ENCODE measurements around the gene ABLIM3.
"Not testable (repeated sequence)": the region's sequence is repeated elsewhere in the genome, so short reads cannot be mapped to it uniquely, and the experiment has no call there.

ABLIM3 gene

GRCh38 chr5:149187617-149188016 is 46.3 kb downstream of the ABLIM3 start:
- FAIRE-seq: peak; percentile 98
- not testable (repeated sequence) for DNase-seq (ENCODE audit: low spot score)

GRCh38 chr5:149188383-149188782 is 47.1 kb downstream of the ABLIM3 start:
- FAIRE-seq: no peak
- no peak for DNase-seq (ENCODE audit: low spot score)

DNA sequence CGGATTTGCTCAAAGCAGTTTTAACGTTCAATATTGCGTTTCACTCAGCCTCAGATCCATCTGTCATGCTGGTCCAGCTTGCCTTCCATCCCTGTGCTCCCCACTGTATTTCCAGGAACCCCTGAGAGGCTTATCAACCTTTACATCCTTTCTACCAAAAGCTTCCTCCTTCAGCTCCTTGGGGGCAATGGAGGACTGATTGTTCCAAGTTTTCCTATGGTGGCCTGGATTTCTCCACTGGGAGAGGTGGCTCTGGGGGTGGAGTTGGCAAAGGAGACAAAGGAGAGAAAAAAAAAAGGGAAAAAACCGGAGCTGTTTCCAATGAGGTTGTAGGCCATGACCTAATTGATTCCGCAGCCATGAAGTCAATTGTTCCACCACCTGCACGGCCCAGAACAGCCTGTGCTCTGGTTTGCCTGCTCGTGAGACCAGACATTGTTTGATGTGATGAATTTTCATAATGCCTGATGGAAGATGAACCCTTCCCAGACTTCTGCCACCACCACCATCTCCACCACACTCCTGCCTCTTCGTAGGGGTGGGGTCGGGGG is 54.1 kb downstream of the ABLIM3 start:
- no peak for FAIRE-seq
- no peak for DNase-seq (ENCODE audit: low spot score)

DNA sequence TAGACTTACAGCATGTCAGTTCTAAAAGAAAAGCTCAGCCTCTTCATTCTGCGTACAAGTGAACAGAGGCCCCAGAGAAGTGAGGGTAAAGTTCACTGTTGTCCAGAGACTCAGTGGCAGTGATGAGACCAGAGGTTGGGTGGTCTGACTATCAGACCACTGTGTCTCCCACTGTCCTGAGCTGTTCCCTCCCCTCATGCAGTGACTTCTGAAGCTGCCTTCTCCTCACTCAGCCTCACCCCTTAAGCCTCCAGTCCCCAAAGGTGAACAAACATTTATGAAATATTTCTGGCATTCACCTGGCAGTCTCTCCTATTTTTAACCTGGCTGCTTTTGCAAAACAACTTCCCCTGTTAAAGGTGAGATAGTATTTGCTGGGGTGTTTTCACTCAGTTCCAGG is 54.7 kb downstream of the ABLIM3 start:
- DNase-seq (ENCODE audit: low spot score): no peak
- FAIRE-seq: peak; percentile 32

GRCh38 chr5:149198148-149198547 is 56.9 kb downstream of the ABLIM3 start:
- DNase-seq (ENCODE audit: low spot score) (no peak), FAIRE-seq (no peak)

DNA sequence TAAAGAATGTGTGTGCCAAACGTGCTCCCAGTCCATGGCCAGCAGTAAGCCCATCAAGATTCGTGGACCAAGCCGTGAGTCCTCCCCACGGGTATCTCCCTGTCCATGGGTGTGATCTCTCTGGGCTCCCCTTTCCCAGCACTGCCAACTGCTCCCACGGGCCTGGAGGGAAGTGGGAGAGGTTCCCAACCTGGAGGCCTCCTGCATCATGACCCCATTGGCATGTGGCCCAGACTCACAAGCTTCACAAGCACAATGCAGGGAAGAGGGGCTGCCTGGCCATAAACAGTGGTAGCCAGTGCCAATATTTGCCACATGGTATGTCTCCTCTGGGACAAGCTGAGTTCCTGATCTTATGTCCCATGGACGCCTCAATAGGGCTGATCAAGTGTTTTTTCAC is 59.1 kb downstream of the ABLIM3 start:
- FAIRE-seq: no peak

GRCh38 chr5:149201121-149201637 is 59.9 kb downstream of the ABLIM3 start:
- DNase-seq (ENCODE audit: low spot score) (no peak), FAIRE-seq (no peak)

More for the DNA sequence above, 59.1 kb downstream of the ABLIM3 start:
- DNase-seq (ENCODE audit: low spot score): no peak

DNA sequence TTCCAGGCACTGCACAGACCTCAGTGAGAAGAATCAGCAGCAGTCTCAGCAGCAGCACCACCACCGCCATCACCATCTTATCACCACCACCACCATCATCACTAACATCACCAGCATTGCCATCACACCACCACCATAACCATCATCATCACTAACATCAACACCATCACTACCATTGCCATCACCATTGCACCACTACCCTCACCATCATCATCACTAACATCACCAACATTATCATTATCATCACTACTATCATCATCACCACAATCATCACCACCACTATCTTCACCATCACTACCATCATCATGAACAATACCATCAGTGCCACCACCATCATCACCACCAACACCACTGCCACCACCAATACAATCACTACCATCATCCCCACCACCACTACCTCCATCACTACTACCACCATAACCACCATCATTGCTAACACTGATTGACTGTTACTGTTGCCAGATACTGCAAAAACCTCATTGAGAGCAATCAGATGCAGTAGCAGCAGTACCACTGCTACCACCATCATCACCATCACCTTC is 61.7 kb downstream of the ABLIM3 start:
- FAIRE-seq (peak; percentile 99), DNase-seq (ENCODE audit: low spot score) (no peak)

DNA sequence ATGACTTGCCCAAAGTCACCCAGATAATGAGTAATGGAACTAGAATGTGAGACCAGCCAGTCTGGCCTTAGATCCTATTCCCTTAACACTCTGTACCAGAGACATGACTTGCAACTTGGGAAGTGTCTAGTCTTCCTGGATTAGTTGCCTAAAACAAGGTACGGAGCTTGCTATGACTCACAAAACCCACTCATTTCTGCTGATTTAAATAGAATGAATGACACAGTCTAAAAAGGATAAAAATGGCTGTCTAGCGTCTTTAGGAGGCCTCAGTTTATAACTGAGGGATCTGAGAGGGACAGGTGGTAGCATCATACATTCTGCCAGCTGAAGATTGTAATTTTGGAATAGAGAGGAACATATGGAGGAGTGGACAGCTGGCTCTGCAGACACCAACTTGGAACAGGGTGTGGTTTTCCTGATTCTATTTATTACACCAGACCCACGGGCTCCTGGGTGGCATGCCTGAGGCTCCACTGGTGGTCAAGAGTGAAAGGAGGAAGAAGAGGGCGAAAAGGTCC is 62.7 kb downstream of the ABLIM3 start:
- FAIRE-seq: no peak
- peak; percentile 30 for DNase-seq (ENCODE audit: low spot score)

DNA sequence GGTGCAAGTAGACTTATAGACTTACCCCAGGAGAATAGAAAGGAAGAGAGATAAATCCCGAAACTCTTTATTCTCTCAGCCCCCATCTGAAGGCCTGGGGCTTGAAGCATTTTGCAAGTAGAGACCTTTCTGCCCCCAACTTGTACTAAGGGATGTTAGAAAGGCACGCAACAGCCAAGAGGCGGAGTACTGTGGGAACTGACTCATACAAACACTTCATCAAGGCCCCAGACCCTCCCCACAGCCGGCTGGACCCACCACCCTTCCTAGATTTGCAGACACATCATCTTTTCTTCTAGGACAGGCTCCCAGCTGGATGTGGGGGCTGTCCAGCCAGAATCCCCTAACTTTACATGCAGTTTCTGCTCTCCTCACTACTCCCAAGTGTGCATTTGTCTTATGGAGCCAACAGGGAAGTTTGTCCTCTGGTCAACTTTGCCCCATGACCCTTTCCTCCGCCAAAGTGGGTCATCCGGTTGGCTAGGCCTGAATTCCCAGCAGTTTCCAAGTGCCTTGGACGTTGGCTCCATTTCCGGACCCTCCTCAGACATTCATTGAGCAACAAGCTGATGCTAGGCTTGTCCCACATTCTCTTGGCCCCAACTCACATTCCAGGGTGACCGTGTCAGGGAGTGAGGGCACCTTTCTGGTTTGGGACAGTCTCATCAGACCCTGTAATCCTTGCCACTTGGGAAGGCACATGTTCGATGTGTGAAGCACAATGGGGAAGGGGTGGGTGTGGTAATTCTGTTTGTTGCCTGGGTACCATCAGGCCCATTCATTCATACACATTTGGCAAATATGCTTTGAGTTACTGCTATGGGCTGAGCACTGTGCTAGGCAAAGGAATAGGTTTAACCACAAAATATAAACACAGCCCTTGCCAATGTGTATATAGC is 64.6 kb downstream of the ABLIM3 start:
- DNase-seq (ENCODE audit: low spot score) (no peak), FAIRE-seq (peak; percentile 86)

- FAIRE-seq (peak; percentile 67), DNase-seq (ENCODE audit: low spot score) (no peak)
Observed at GRCh38 chr5:149206524-149207141, 65.3 kb downstream of the ABLIM3 start.

DNA sequence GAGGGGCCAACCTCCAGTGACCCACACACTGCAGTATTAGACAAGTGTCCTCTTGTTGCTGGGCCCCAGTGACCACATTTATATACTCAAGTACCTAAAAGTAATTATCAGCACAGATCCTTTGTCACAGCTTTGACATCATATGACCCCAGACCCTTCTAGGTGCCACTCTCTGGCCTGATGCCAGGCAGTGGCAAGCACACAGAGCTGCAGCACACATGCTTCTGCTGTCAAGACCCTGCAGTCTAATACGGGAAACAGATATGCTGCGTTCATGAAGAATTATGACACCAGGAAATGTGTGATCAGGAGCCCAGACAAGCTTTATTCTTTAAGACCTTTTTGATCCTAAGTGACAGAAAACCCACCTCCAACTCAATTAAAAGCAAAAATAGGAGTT is 66.5 kb downstream of the ABLIM3 start:
- DNase-seq (ENCODE audit: low spot score) (no peak), FAIRE-seq (no peak)

DNA sequence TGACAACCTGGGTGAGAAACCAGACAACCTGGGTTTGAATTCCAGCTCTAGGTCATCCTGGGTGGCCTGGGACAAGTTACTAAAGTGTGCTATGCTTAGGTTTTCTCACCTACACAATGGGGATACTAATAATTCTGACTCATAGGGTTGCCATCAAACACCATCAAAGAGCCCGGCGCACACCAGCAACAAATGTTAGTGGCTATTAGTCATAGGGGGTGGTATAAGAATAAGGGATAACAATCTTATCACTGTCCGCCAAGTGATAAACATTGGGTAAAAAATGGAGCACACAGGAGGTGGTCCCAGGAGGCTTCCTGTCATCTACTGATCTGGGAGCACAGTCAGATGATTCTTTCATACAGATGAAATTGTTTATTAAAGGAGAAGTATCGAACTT is 68.9 kb downstream of the ABLIM3 start:
- DNase-seq (ENCODE audit: low spot score) (peak; percentile 82), FAIRE-seq (peak; percentile 61)

- no peak for FAIRE-seq
- no peak for DNase-seq (ENCODE audit: low spot score)
Observed at GRCh38 chr5:149210968-149211490, 69.7 kb downstream of the ABLIM3 start.

DNA sequence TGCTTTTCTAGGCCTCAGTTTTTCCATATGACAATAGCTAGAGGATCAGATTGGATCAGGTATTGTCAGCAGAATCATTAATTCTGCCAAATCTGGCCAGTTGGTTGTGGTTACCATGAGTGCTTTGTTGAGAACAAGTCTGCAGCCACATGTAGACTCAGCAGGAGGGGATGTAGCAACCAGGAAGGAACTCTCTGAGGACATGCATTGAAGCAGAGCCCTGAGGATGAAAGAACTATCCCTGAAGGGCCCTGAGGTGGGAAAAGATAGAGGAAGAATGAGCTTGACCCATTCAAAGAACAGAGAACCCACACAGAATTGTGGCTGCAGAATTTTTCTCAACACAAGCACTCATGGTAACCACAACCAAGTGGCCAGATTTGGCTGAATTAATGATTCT is 70.3 kb downstream of the ABLIM3 start:
- no peak for FAIRE-seq
- no peak for DNase-seq (ENCODE audit: low spot score)

GRCh38 chr5:149212198-149212951 is 71.1 kb downstream of the ABLIM3 start:
- FAIRE-seq (peak; percentile 40), DNase-seq (ENCODE audit: low spot score) (peak; percentile 74)

DNA sequence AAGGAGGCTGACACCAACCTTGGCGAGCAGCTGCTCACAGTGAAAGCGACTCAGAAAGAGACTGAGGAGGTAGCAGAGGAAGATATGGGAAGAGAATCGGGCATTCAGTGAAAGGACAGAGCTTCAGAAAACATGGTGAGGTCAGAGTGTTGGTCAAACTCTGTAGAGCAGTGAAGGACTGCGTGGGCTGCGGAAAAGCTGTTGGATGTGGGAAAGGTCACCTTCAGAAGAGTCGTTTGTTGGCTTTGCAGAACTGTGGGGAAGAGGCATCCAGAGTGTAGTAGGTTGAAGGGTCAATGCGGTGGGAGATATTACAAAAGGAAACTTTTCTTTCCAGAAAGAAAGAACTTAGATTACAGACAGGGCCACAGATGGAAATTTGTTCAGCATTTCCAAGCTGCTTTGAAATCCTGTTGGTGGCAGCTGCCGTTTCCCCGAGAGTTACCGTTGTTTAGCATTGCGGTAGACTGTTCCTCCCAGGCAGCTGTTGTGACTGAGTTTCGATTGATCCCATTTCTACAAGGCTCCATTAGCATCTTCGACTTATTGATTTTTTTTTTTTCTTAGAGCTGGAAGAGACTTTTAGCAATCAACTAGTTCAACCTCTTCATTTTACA is 72.1 kb downstream of the ABLIM3 start:
- DNase-seq (ENCODE audit: low spot score): no peak
- FAIRE-seq: no peak

DNA sequence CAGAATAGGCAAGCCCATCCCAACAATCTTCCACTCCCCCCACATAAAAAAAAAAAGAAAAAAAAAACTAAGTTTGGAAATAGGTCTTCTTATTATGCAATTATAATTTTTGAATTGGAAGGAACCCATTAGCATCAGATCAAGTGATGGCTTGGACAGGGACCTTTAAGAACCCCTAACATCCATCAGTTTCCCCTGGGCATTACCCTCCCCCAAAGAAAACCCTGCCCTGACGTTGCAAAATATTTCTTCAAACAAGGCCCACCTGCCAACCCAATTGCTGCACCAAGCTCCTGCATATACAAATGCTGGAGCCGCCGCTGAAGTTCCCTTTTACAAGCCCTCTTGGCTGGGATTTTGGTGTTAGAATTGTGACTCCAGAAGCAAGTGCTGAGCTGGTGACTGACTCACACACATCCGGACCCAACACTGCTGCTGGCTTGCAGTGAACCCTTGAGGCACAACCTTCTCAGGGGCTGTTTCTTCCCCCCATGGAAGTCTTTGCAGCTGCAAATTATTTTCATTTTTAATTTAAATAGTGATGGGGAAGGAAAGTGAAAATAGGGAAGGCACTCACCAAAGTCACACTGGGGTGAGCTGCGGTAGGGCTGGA is 74.3 kb downstream of the ABLIM3 start:
- DNase-seq (ENCODE audit: low spot score): no peak
- no peak for FAIRE-seq

GRCh38 chr5:149216496-149216895 is 75.2 kb downstream of the ABLIM3 start:
- FAIRE-seq (no peak), DNase-seq (ENCODE audit: low spot score) (no peak)
